ENCODE measurements around the gene PALLD. TPM values are rescaled to one million over a fixed set of nuclear protein-coding genes. Genes with fewer than 3 reads are reported as not detected.

The PALLD gene
- total RNA-seq, 4 donors from 2014 or later, result 1,903 to 3,507 (median 2,130) TPM

- H3K4me3 ChIP-seq, result peak overlapping the region in 3 of 4 donors; percentile 64 to 74 (median 65)
- TF ChIP-seq POLR2A (IDR thresholded peaks at IDR 0.05; ENCODE audit: low read depth) (no peak), EP300 (IDR thresholded peaks at IDR 0.05) (no peak), CTCF (IDR thresholded peaks at IDR 0.05) (no peak), POLR2AphosphoS5 (IDR thresholded peaks at IDR 0.05) (no peak)
- WGBS, result 24% methylated on average over 1 of the region's 1 CpG
- intact Hi-C loops (cut with DNase I), result loop anchor here (5.0 kb wide), 2 partner anchors 46 to 74 kb away; no protein-coding TSS in a partner anchor
- H3K4me1 ChIP-seq, result peaks cover 35 to 59% (median 45%) of the 10 kb centered on the region in 4 donors
- no peaks in the 10 kb centered on the region for H3K27me3 ChIP-seq
- H3K36me3 ChIP-seq, result no peaks in the 10 kb centered on the region
- no peak for DNase-seq (ENCODE audit: extremely low spot score)
- H3K27ac ChIP-seq (replicated peaks in 1 of 4), result peak overlapping the region in 2 of 4 donors; percentile 75 to 77
- H3K9me3 ChIP-seq, result no peaks in the 10 kb centered on the region
These were observed 136.6 kb downstream of the PALLD start for GRCh38 chr4:168633496-168633895.

- no peak for DNase-seq (ENCODE audit: extremely low spot score)
- intact Hi-C loops (cut with DNase I), result loop anchor here (5.0 kb wide), 2 partner anchors 47 to 73 kb away; no protein-coding TSS in a partner anchor
- H3K36me3 ChIP-seq, result no peaks in the 10 kb centered on the region
- H3K4me1 ChIP-seq, result peaks cover 35 to 59% (median 45%) of the 10 kb centered on the region in 4 donors
- H3K9me3 ChIP-seq, result no peaks in the 10 kb centered on the region
- 57% methylated on average over 11 of the region's 11 CpGs for WGBS
- peak overlapping the region in 1 of 4 donors; percentile 75 for H3K27ac ChIP-seq (replicated peaks in 1 of 4)
- H3K27me3 ChIP-seq, result no peaks in the 10 kb centered on the region
- H3K4me3 ChIP-seq, result no peak overlapping the region
- no peak for TF ChIP-seq POLR2AphosphoS5 (IDR thresholded peaks at IDR 0.05)
- no peak for TF ChIP-seq CTCF (IDR thresholded peaks at IDR 0.05)
- no peak for TF ChIP-seq EP300 (IDR thresholded peaks at IDR 0.05)
- no peak for TF ChIP-seq POLR2A (IDR thresholded peaks at IDR 0.05; ENCODE audit: low read depth)
These were observed 137.5 kb downstream of the PALLD start for GRCh38 chr4:168634276-168634802.

- H3K4me1 ChIP-seq, result peaks cover 32 to 52% (median 44%) of the 10 kb centered on the region in 4 donors
- intact Hi-C loops (cut with DNase I), result no loop called here
- TF ChIP-seq EP300 (IDR thresholded peaks at IDR 0.05) (no peak), POLR2A (IDR thresholded peaks at IDR 0.05; ENCODE audit: low read depth) (no peak), CTCF (IDR thresholded peaks at IDR 0.05) (no peak), POLR2AphosphoS5 (IDR thresholded peaks at IDR 0.05) (no peak)
These were observed 139.2 kb downstream of the PALLD start for GRCh38 chr4:168636040-168636439.

GRCh38 chr4:168636506-168637196 lies 139.8 kb downstream of the PALLD start:
- H3K9me3 ChIP-seq, result no peaks in the 10 kb centered on the region
- H3K4me3 ChIP-seq, result no peak overlapping the region
- peaks cover 27 to 50% (median 43%) of the 10 kb centered on the region in 4 donors for H3K4me1 ChIP-seq
- no peak for DNase-seq (ENCODE audit: extremely low spot score)
- intact Hi-C loops (cut with DNase I), result no loop called here
- H3K27me3 ChIP-seq, result no peaks in the 10 kb centered on the region
- no peaks in the 10 kb centered on the region for H3K36me3 ChIP-seq
- peak overlapping the region; percentile 53 to 66 (median 64) for H3K27ac ChIP-seq (replicated peaks in 1 of 4)
- TF ChIP-seq POLR2AphosphoS5 (IDR thresholded peaks at IDR 0.05), result peak in 1 of 2 donors; percentile 20
- TF ChIP-seq POLR2A (IDR thresholded peaks at IDR 0.05; ENCODE audit: low read depth), result no peak
- WGBS, result 64% methylated on average over 3 of the region's 3 CpGs

More at GRCh38 chr4:168636040-168636439, 139.2 kb downstream of the PALLD start:
- no peaks in the 10 kb centered on the region for H3K36me3 ChIP-seq
- WGBS, result 89% methylated on average over 5 of the region's 5 CpGs
- H3K27ac ChIP-seq (replicated peaks in 1 of 4), result peak overlapping the region; percentile 53 to 66 (median 64)
- no peak overlapping the region for H3K4me3 ChIP-seq
- DNase-seq (ENCODE audit: extremely low spot score), result no peak
- H3K27me3 ChIP-seq, result no peaks in the 10 kb centered on the region
- no peaks in the 10 kb centered on the region for H3K9me3 ChIP-seq
